Karpas-422 (cell line): ENCODE results near the gene SLC6A1. TPM values are rescaled to one million over a fixed set of nuclear protein-coding genes. Genes with fewer than 3 reads are reported as not detected.
A peak's percentile ranks its signal among the peaks of the same experiment; 100 is the strongest.

Source experiments
- DNase-seq: peaks from one replicate; pipeline ENCODE4 v3.0.0-alpha.2; 2015
- H2AFZ ChIP-seq: fragments of 200-600 bp; sonication (generic); 2 replicates; pipeline ENCODE4 v1.6.1; 2014; ENCODE audit warnings: antibody characterized with exemption, low read length, mixed read lengths
- H3K27ac ChIP-seq: fragments of 200-600 bp; sonication (generic); 2 replicates; pipeline ENCODE4 v1.5.1; 2014; ENCODE audit warnings: mild to moderate bottlenecking, low read length, moderate library complexity
- H3K27me3 ChIP-seq: fragments of 200-600 bp; sonication (generic); 2 replicates; pipeline ENCODE4 v1.6.1; 2014; ENCODE audit warnings: low read length, mixed read lengths
- H3K36me3 ChIP-seq: fragments of 200-600 bp; sonication (generic); 2 replicates; pipeline ENCODE4 v1.6.1; 2014; ENCODE audit warnings: low read length, mixed read lengths; ENCODE audit not compliant: insufficient read depth
- H3K4me1 ChIP-seq: fragments of 200-600 bp; sonication (generic); 2 replicates; pipeline ENCODE4 v1.6.1; 2014; ENCODE audit warnings: mild to moderate bottlenecking, low read length, mixed read lengths
- H3K4me2 ChIP-seq: fragments of 200-600 bp; sonication (generic); 2 replicates; pipeline ENCODE4 v1.6.1; 2014; ENCODE audit warnings: low read length, low read depth, mild to moderate bottlenecking; ENCODE audit not compliant: poor library complexity, severe bottlenecking
- H3K4me3 ChIP-seq: fragments of 200-600 bp; sonication (generic); 2 replicates; pipeline ENCODE4 v1.5.1; 2014; ENCODE audit warnings: mild to moderate bottlenecking, antibody characterized with exemption, low read length, mixed read lengths
- H3K79me2 ChIP-seq: fragments of 200-600 bp; sonication (generic); 2 replicates; pipeline ENCODE4 v1.6.1; 2014; ENCODE audit warnings: mild to moderate bottlenecking, low read length, mixed read lengths
- H3K9ac ChIP-seq: fragments of 200-600 bp; sonication (generic); 2 replicates; pipeline ENCODE4 v1.6.0; 2014; ENCODE audit warnings: low read length
- H3K9me2 ChIP-seq: fragments of 200-600 bp; sonication (generic), shearing (Covaris generic); replicated peaks from 2 replicates; pipeline ENCODE4 v1.6.0; 2014; ENCODE audit warnings: mild to moderate bottlenecking, low read length, moderate library complexity; ENCODE audit not compliant: insufficient read depth
- H3K9me3 ChIP-seq: fragments of 300-700, 200-600 bp; sonication (generic); 2 replicates; pipeline ENCODE4 v1.6.1; 2014; ENCODE audit warnings: low read length, mixed read lengths
- H4K20me1 ChIP-seq: fragments of 200-600 bp; sonication (generic); 2 replicates; pipeline ENCODE4 v1.6.1; 2014; ENCODE audit warnings: mild to moderate bottlenecking, antibody characterized with exemption, low read length, low read depth; ENCODE audit not compliant: insufficient read depth
- total RNA-seq: library from RNA; depleted of rRNA; stranded (reverse); fragments of >200 nt; shearing (Covaris generic); gene quantifications from 2 replicates; pipeline ENCODE4 v1.2.3, GENCODE V29; 2014; ENCODE audit warnings: low replicate concordance

SLC6A1 gene
- total RNA-seq, 1 experiment from 2014 or later, result not detected

- H2AFZ ChIP-seq, result no peak overlapping the region
- no peak overlapping the region for H3K27ac ChIP-seq
- H3K27me3 ChIP-seq, result no peaks in the 10 kb centered on the region
- H4K20me1 ChIP-seq, result no peaks in the 10 kb centered on the region
- no peak overlapping the region for H3K9ac ChIP-seq
- H3K79me2 ChIP-seq, result no peaks in the 10 kb centered on the region
- no peaks in the 10 kb centered on the region for H3K9me2 ChIP-seq
- no peaks in the 10 kb centered on the region for H3K36me3 ChIP-seq
- DNase-seq, result peak; percentile 63
- H3K4me1 ChIP-seq, result peaks cover 6% of the 10 kb centered on the region
- no peaks in the 10 kb centered on the region for H3K9me3 ChIP-seq
- H3K4me3 ChIP-seq, result no peak overlapping the region
- H3K4me2 ChIP-seq, result peak overlapping the region; percentile 8
These were observed 58.2 kb downstream of the SLC6A1 start for GRCh38 chr3:11050666-11051323.

- Histone ChIP-seq H3K9me3 (no peaks in the 10 kb centered on the region), H3K4me2 (no peak overlapping the region), H3K27me3 (no peaks in the 10 kb centered on the region), H3K9me2 (no peaks in the 10 kb centered on the region), H3K27ac (no peak overlapping the region), H3K9ac (no peak overlapping the region), H4K20me1 (no peaks in the 10 kb centered on the region), H3K4me1 (peaks cover 6% of the 10 kb centered on the region), H2AFZ (no peak overlapping the region), H3K4me3 (no peak overlapping the region), H3K79me2 (no peaks in the 10 kb centered on the region), H3K36me3 (no peaks in the 10 kb centered on the region)
- DNase-seq, result no peak
These were observed 61.5 kb downstream of the SLC6A1 start for GRCh38 chr3:11053926-11054503.

GRCh38 chr3:11054739-11055438 lies 62.3 kb downstream of the SLC6A1 start:
- no peak overlapping the region for H3K4me2 ChIP-seq
- H3K9me3 ChIP-seq, result no peaks in the 10 kb centered on the region
- H2AFZ ChIP-seq, result no peak overlapping the region
- no peak overlapping the region for H3K9ac ChIP-seq
- no peaks in the 10 kb centered on the region for H3K79me2 ChIP-seq
- peaks cover 6% of the 10 kb centered on the region for H3K4me1 ChIP-seq
- no peaks in the 10 kb centered on the region for H3K27me3 ChIP-seq
- DNase-seq, result no peak
- no peak overlapping the region for H3K27ac ChIP-seq
- H3K9me2 ChIP-seq, result no peaks in the 10 kb centered on the region
- no peak overlapping the region for H3K4me3 ChIP-seq
- H3K36me3 ChIP-seq, result no peaks in the 10 kb centered on the region
- H4K20me1 ChIP-seq, result no peaks in the 10 kb centered on the region

- no peaks in the 10 kb centered on the region for H3K79me2 ChIP-seq
- H3K4me2 ChIP-seq, result no peak overlapping the region
- no peak overlapping the region for H2AFZ ChIP-seq
- no peak for DNase-seq
- no peaks in the 10 kb centered on the region for H3K9me3 ChIP-seq
- H3K4me1 ChIP-seq, result peaks cover 5% of the 10 kb centered on the region
- no peaks in the 10 kb centered on the region for H4K20me1 ChIP-seq
- H3K9ac ChIP-seq, result no peak overlapping the region
- no peak overlapping the region for H3K27ac ChIP-seq
- H3K4me3 ChIP-seq, result no peak overlapping the region
- H3K9me2 ChIP-seq, result no peaks in the 10 kb centered on the region
- H3K36me3 ChIP-seq, result no peaks in the 10 kb centered on the region
- no peaks in the 10 kb centered on the region for H3K27me3 ChIP-seq
These were observed 62.9 kb downstream of the SLC6A1 start for GRCh38 chr3:11055496-11055895.

GRCh38 chr3:11056531-11057050 lies 64.0 kb downstream of the SLC6A1 start:
- Histone ChIP-seq H3K36me3 (no peaks in the 10 kb centered on the region), H3K79me2 (no peaks in the 10 kb centered on the region), H4K20me1 (no peaks in the 10 kb centered on the region), H3K4me3 (no peak overlapping the region), H3K9ac (no peak overlapping the region), H3K4me1 (no peaks in the 10 kb centered on the region), H3K9me3 (no peaks in the 10 kb centered on the region), H3K27me3 (no peaks in the 10 kb centered on the region), H2AFZ (no peak overlapping the region), H3K9me2 (no peaks in the 10 kb centered on the region), H3K27ac (no peak overlapping the region), H3K4me2 (no peak overlapping the region)
- no peak for DNase-seq

GRCh38 chr3:11057655-11058054 lies 65.1 kb downstream of the SLC6A1 start:
- Histone ChIP-seq H3K4me2 (no peak overlapping the region), H3K79me2 (no peaks in the 10 kb centered on the region), H4K20me1 (no peaks in the 10 kb centered on the region)

GRCh38 chr3:11059090-11059798 lies 66.7 kb downstream of the SLC6A1 start:
- no peak overlapping the region for H3K4me3 ChIP-seq
- no peaks in the 10 kb centered on the region for H3K79me2 ChIP-seq
- no peaks in the 10 kb centered on the region for H4K20me1 ChIP-seq
- H3K9me3 ChIP-seq, result no peaks in the 10 kb centered on the region
- no peak overlapping the region for H3K27ac ChIP-seq
- peak; percentile 81 for DNase-seq
- H3K9ac ChIP-seq, result no peak overlapping the region
- H3K27me3 ChIP-seq, result no peaks in the 10 kb centered on the region
- H3K4me2 ChIP-seq, result no peak overlapping the region
- no peaks in the 10 kb centered on the region for H3K4me1 ChIP-seq
- no peaks in the 10 kb centered on the region for H3K9me2 ChIP-seq
- no peak overlapping the region for H2AFZ ChIP-seq
- H3K36me3 ChIP-seq, result no peaks in the 10 kb centered on the region

More at GRCh38 chr3:11057655-11058054, 65.1 kb downstream of the SLC6A1 start:
- no peaks in the 10 kb centered on the region for H3K36me3 ChIP-seq
- no peak overlapping the region for H3K4me3 ChIP-seq
- H3K4me1 ChIP-seq, result no peaks in the 10 kb centered on the region
- no peaks in the 10 kb centered on the region for H3K27me3 ChIP-seq
- H3K9ac ChIP-seq, result no peak overlapping the region
- DNase-seq, result no peak
- H2AFZ ChIP-seq, result no peak overlapping the region
- no peaks in the 10 kb centered on the region for H3K9me2 ChIP-seq
- H3K27ac ChIP-seq, result no peak overlapping the region
- H3K9me3 ChIP-seq, result no peaks in the 10 kb centered on the region

GRCh38 chr3:11059799-11060115 lies 67.2 kb downstream of the SLC6A1 start:
- H4K20me1 ChIP-seq, result no peaks in the 10 kb centered on the region
- H3K36me3 ChIP-seq, result no peaks in the 10 kb centered on the region
- no peaks in the 10 kb centered on the region for H3K27me3 ChIP-seq
- no peak overlapping the region for H3K4me3 ChIP-seq
- no peaks in the 10 kb centered on the region for H3K9me2 ChIP-seq
- peaks cover 4% of the 10 kb centered on the region; the same call in 1 of the 2 replicates for H3K9me3 ChIP-seq
- no peak overlapping the region for H3K27ac ChIP-seq
- H3K4me2 ChIP-seq, result no peak overlapping the region
- no peak overlapping the region for H3K9ac ChIP-seq
- H3K4me1 ChIP-seq, result no peaks in the 10 kb centered on the region
- DNase-seq, result no peak
- no peaks in the 10 kb centered on the region for H3K79me2 ChIP-seq
- H2AFZ ChIP-seq, result no peak overlapping the region
